Fibroblast of mammary gland (primary cell): ENCODE results near the gene ELMO1.
A peak's percentile ranks its signal among the peaks of the same experiment; 100 is the strongest.

ENCODE experiments used
- DNase-seq: peaks from one replicate; pipeline ENCODE4 v3.0.0-alpha.2; 2010; ENCODE audit warnings: low read depth
- H3K4me3 ChIP-seq: 2 replicates; pipeline ENCODE4 v1.5.1; 2011; ENCODE audit warnings: low read depth, mild to moderate bottlenecking, low read length, moderate library complexity; ENCODE audit not compliant: control insufficient read depth
- CTCF ChIP-seq: conservative IDR thresholded peaks from 2 replicates; pipeline ENCODE4 v1.5.1; 2011; ENCODE audit warnings: low read depth, low read length, inconsistent platforms; ENCODE audit not compliant: control insufficient read depth, insufficient read depth

ELMO1 gene

GRCh38 chr7:37038706-37039105 lies 410.0 kb downstream of the ELMO1 start:
- no peak for DNase-seq
- H3K4me3 ChIP-seq, result no peak overlapping the region
- no peak for TF ChIP-seq CTCF

GRCh38 chr7:37037286-37037685 lies 411.4 kb downstream of the ELMO1 start:
- DNase-seq, result no peak
- no peak for TF ChIP-seq CTCF
- no peak overlapping the region for H3K4me3 ChIP-seq

GRCh38 chr7:37035631-37036030 lies 413.0 kb downstream of the ELMO1 start:
- DNase-seq, result no peak
- TF ChIP-seq CTCF, result no peak
- no peak overlapping the region for H3K4me3 ChIP-seq

- H3K4me3 ChIP-seq, result no peak overlapping the region
- no peak for DNase-seq
- no peak for TF ChIP-seq CTCF
Observed at GRCh38 chr7:37033141-37033540, 415.5 kb downstream of the ELMO1 start.

- H3K4me3 ChIP-seq, result no peak overlapping the region
- DNase-seq, result no peak
- no peak for TF ChIP-seq CTCF
Observed at GRCh38 chr7:37032258-37032601, 416.4 kb downstream of the ELMO1 start.

GRCh38 chr7:37031571-37032257 lies 416.9 kb downstream of the ELMO1 start:
- TF ChIP-seq CTCF, result no peak
- peak; percentile 99 for DNase-seq
- no peak overlapping the region for H3K4me3 ChIP-seq
